Measurements from ENCODE around the gene CDK6.
"Not testable (repeated sequence)": the region's sequence is repeated elsewhere in the genome, so short reads cannot be mapped to it uniquely, and the experiment has no call there.

The CDK6 gene

GRCh38 chr7:92606985-92607384 is 229.4 kb downstream of the CDK6 start:
- Histone ChIP-seq H3K79me2 (ENCODE audit: insufficient read depth, low read length) (no peaks in the 10 kb centered on the region), H3K9me2 (ENCODE audit: low read depth, low read length) (no peaks in the 10 kb centered on the region), H3K9me3 (ENCODE audit: low read length) (no peaks in the 10 kb centered on the region), H3K27me3 (ENCODE audit: insufficient read depth, low read length) (no peaks in the 10 kb centered on the region), H3K9ac (ENCODE audit: low read length) (no peak overlapping the region), H3K4me2 (ENCODE audit: low read length) (no peak overlapping the region), H3K4me1 (ENCODE audit: insufficient read depth, low read length, severe bottlenecking) (peaks cover 10% of the 10 kb centered on the region), H3K36me3 (ENCODE audit: insufficient read depth, low read length) (no peaks in the 10 kb centered on the region), H3K27ac (ENCODE audit: low read depth, low read length, poor library complexity, severe bottlenecking) (no peak overlapping the region), H2AFZ (ENCODE audit: low read length) (no peak overlapping the region), H3F3A (ENCODE audit: insufficient read depth, low read length) (no peaks in the 10 kb centered on the region), H3K4me3 (ENCODE audit: low read depth, low read length, poor library complexity, severe bottlenecking) (no peak overlapping the region), H4K20me1 (ENCODE audit: insufficient read depth, low read length) (no peaks in the 10 kb centered on the region)
- no peak for TF ChIP-seq EZH2 (IDR thresholded peaks at IDR 0.05; ENCODE audit: borderline replicate concordance, low read length)
- no peak for TF ChIP-seq CTCF (IDR thresholded peaks at IDR 0.05; ENCODE audit: low read length)

- H3K9ac ChIP-seq (ENCODE audit: low read length); H3K4me2 ChIP-seq (ENCODE audit: low read length): not testable (repeated sequence)
Measured at GRCh38 chr7:92604517-92604916, 231.9 kb downstream of the CDK6 start.

GRCh38 chr7:92603089-92603445 is 233.3 kb downstream of the CDK6 start:
- Histone ChIP-seq H3K9me2 (ENCODE audit: low read depth, low read length) (no peaks in the 10 kb centered on the region), H3K79me2 (ENCODE audit: insufficient read depth, low read length) (no peaks in the 10 kb centered on the region), H3K36me3 (ENCODE audit: insufficient read depth, low read length) (no peaks in the 10 kb centered on the region), H3F3A (ENCODE audit: insufficient read depth, low read length) (no peaks in the 10 kb centered on the region), H3K9me3 (ENCODE audit: low read length) (no peaks in the 10 kb centered on the region), H4K20me1 (ENCODE audit: insufficient read depth, low read length) (no peaks in the 10 kb centered on the region), H3K4me1 (ENCODE audit: insufficient read depth, low read length, severe bottlenecking) (no peaks in the 10 kb centered on the region), H3K4me2 (ENCODE audit: low read length) (no peak overlapping the region), H3K4me3 (ENCODE audit: low read depth, low read length, poor library complexity, severe bottlenecking) (no peak overlapping the region), H2AFZ (ENCODE audit: low read length) (no peak overlapping the region), H3K9ac (ENCODE audit: low read length) (no peak overlapping the region), H3K27me3 (ENCODE audit: insufficient read depth, low read length) (no peaks in the 10 kb centered on the region), H3K27ac (ENCODE audit: low read depth, low read length, poor library complexity, severe bottlenecking) (no peak overlapping the region)
- TF ChIP-seq CTCF (IDR thresholded peaks at IDR 0.05; ENCODE audit: low read length), result no peak
- TF ChIP-seq EZH2 (IDR thresholded peaks at IDR 0.05; ENCODE audit: borderline replicate concordance, low read length), result no peak

More at GRCh38 chr7:92604517-92604916, 231.9 kb downstream of the CDK6 start:
- not testable (repeated sequence) for H3K4me1 ChIP-seq (ENCODE audit: insufficient read depth, low read length, severe bottlenecking); H2AFZ ChIP-seq (ENCODE audit: low read length); H3K27me3 ChIP-seq (ENCODE audit: insufficient read depth, low read length); H4K20me1 ChIP-seq (ENCODE audit: insufficient read depth, low read length); H3K9me2 ChIP-seq (ENCODE audit: low read depth, low read length); H3K79me2 ChIP-seq (ENCODE audit: insufficient read depth, low read length); H3K36me3 ChIP-seq (ENCODE audit: insufficient read depth, low read length); H3K27ac ChIP-seq (ENCODE audit: low read depth, low read length, poor library complexity, severe bottlenecking); H3K9me3 ChIP-seq (ENCODE audit: low read length); H3F3A ChIP-seq (ENCODE audit: insufficient read depth, low read length); H3K4me3 ChIP-seq (ENCODE audit: low read depth, low read length, poor library complexity, severe bottlenecking)

GRCh38 chr7:92602352-92603088 is 233.9 kb downstream of the CDK6 start:
- no peaks in the 10 kb centered on the region for H4K20me1 ChIP-seq (ENCODE audit: insufficient read depth, low read length)
- no peaks in the 10 kb centered on the region for H3K27me3 ChIP-seq (ENCODE audit: insufficient read depth, low read length)
- no peaks in the 10 kb centered on the region for H3F3A ChIP-seq (ENCODE audit: insufficient read depth, low read length)
- no peaks in the 10 kb centered on the region for H3K79me2 ChIP-seq (ENCODE audit: insufficient read depth, low read length)
- no peaks in the 10 kb centered on the region for H3K9me2 ChIP-seq (ENCODE audit: low read depth, low read length)
- TF ChIP-seq CTCF (IDR thresholded peaks at IDR 0.05; ENCODE audit: low read length) (no peak), EZH2 (IDR thresholded peaks at IDR 0.05; ENCODE audit: borderline replicate concordance, low read length) (no peak)
- H3K4me2 ChIP-seq (ENCODE audit: low read length), result no peak overlapping the region
- H3K27ac ChIP-seq (ENCODE audit: low read depth, low read length, poor library complexity, severe bottlenecking), result no peak overlapping the region
- H3K4me3 ChIP-seq (ENCODE audit: low read depth, low read length, poor library complexity, severe bottlenecking), result no peak overlapping the region
- no peaks in the 10 kb centered on the region for H3K9me3 ChIP-seq (ENCODE audit: low read length)
- no peak overlapping the region for H2AFZ ChIP-seq (ENCODE audit: low read length)
- H3K9ac ChIP-seq (ENCODE audit: low read length), result no peak overlapping the region
- no peaks in the 10 kb centered on the region for H3K4me1 ChIP-seq (ENCODE audit: insufficient read depth, low read length, severe bottlenecking)
- no peaks in the 10 kb centered on the region for H3K36me3 ChIP-seq (ENCODE audit: insufficient read depth, low read length)

Data from OCI-LY1 (cell line).